ENCODE results near the gene SARM1.
"Not testable (repeated sequence)": the region's sequence is repeated elsewhere in the genome, so short reads cannot be mapped to it uniquely, and the experiment has no call there.

The SARM1 gene

GRCh38 chr17:28397275-28397674 lies 25.8 kb downstream of the SARM1 start:
- no peak for DNase-seq

DNA sequence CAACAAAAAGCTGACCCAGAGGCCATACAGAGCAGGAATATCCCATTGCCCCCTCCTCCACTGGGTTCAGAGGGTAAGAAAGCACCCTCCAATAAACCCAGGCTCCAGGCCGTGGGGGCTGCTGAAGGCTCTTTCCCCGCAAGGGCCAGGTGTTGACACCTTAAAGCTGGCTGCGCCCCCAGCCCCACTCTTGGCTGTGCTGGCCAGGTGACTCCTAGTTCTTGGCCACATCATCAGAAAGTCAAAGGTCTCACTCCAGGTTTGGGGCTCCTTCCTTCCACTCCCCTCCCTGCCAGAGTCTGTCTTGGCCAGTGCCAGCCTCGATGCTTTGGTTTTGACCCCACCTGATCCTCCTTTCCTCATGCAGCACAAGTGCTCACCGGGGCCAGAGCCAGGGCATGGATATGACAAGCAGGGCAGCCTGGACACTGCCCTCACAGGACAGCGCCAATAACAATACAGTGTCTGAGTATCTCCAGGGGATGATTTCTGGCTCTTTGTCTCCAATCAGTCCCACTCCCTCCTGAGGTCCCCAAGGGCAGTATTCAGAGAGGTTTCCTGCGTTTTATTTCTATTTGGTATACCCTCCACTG lies 26.3 kb downstream of the SARM1 start:
- no peak for DNase-seq

DNA sequence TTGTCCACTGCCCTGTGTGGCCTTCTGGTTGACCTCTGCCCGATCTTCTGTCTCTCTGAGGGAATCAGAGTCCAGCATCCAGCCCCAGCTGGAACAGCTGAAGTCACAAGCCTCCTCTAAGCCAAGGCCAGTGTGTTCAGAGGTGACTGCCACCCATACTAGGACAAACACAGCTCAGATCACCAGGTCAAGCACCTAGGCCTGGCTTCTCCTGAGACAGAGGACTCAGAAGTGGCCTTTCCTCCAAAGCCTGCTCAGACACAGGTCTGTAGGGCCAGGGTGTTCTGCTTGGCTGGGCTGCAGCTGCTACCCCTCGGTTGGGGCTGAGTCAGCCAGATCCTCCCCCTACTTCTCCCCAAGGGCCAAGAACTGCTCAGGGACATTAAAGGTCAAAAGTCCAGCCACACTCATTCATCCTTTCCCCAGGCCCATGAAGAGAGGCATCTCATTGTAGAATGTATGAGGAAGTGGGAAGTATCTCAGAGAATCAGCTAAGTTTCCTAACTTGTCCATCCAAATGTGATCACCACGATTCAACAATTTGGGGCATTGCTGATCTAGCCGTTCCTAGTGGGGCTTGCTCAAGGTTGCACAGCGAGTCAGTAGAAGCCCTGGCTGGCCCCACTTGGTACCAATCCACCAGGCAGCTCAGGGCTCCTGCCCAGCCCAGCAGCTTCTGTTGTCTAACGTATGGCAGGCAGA lies 26.9 kb downstream of the SARM1 start:
- no peak for DNase-seq

DNA sequence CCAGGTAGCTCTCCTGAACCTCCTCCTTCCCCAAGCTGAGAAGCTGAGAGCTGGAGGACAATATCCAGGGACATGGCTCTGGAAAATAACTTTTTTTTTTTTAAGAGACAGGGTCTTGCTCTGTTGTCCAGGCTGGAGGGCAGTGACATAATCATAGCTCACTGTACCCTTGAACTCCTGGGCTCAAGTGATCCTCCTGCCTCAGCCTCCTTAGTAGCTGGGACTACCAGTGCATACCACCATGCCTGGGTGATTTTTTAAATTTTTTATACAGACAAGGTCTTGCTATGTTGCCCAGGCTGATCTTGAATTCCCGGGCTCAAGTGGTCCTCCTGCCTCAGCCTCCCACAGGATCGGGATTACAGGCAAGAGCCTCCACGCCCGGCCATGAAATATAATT lies 28.3 kb downstream of the SARM1 start:
- DNase-seq = no peak

- no peak for DNase-seq
Observed at GRCh38 chr17:28402224-28402630, 30.7 kb downstream of the SARM1 start.

DNA sequence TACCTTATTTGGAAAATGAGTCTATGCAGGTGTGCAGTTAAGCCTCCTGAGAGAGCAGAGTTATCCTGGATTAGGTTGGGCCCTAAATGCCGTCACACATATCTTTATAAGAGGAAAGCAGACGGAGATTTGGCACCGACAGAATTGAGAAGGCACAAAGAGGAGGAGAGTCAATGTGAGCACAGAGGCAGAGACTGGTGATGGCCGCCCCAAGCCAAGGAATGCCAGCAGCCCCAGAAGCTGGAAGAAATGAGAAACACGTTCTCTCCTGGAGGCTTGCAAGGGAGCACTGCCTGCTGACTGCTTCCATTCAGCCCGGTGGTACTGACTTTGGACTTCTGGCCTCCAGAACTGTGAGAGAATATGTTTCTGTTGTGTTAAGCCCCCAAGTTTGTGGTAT lies 31.4 kb downstream of the SARM1 start:
- no peak for DNase-seq

DNA sequence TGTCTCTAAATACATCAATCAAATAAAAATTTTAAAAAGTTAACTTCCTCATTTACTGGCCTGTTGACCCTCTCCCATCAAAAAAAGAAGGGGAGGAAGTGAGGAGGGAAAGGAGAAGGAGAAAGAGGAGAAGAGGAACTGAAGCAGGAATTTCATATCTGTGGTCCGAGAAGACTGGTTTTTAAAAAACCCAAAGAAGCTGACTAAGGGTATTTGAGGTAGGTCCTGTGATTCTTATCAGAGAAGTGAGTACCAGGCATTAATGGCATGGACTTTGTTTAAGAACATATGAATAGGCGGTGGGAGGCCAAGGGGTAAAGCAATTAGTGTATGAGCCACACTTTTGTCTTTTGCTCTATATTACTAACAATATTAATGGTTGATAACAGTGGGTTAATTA lies 32.5 kb downstream of the SARM1 start:
- no peak for DNase-seq

DNA sequence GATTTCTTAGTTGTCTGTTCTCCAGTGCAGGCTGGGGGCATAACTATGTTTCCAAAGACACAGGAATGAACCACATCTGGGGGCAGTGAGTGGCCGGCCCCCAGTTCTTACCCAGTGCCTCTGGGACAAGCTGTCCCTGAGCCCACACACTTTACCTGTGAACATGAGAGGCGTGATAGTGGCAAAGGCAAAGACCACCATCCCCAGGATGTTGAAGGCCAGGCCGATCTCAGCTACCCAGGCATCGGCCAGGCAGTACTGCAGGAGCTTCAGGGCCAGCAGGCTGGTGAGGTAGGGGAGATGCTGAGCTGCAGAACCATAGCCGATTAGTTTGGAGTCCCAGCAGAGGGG lies 32.9 kb downstream of the SARM1 start:
- no peak for DNase-seq

GRCh38 chr17:28404812-28405570 lies 33.5 kb downstream of the SARM1 start:
- DNase-seq = no peak

GRCh38 chr17:28405632-28406472 lies 34.4 kb downstream of the SARM1 start, which contains the start of gene SLC46A1:
Gene SLC46A1 (minus strand): TSS chr17:28406212. CDS start chr17:28406114, 98 bp downstream.
- DNase-seq = peak; percentile 18

- no peak for DNase-seq
Observed at GRCh38 chr17:28406473-28406814, 35.0 kb downstream of the SARM1 start.

DNA sequence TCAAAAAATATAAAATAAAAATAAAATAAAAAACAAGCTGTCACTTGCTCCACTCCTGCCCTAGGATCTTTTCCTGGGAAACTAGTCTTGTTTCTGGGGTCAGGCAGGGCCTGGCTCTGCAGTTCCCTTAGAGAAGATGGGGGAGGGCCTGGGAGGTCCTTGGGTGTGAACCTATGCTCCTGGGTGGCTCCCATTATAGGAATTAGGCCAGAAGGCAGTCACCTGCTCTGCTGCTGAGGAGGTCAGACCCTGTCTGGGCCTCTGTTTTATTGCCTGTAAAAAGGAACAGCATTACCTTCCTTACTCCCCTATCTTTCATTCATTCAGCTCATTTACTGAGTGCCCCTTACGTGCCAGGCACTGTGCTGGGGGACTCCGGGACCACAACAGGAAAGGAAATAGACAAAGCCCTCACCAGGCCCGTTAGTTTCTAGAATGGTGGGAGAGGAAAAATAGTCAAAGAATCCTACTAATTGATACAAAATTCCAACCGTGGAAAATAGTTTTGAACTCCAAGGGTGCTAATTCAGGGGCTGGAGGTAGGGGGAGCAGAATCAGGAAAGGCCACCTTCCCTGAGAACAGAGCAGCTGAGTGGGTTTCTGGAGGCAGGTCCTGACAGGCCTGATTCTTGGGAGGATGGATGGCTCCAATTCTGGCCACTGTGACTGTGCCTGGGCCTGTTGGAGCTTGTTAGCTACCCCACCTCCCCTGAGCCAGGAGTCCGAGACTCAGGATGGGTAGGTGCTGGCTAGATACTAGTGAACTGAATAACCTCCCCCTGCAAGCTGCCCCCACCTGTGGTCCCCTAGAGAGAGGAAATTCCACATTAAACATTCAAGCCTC lies 35.9 kb downstream of the SARM1 start:
- no peak for DNase-seq

DNA sequence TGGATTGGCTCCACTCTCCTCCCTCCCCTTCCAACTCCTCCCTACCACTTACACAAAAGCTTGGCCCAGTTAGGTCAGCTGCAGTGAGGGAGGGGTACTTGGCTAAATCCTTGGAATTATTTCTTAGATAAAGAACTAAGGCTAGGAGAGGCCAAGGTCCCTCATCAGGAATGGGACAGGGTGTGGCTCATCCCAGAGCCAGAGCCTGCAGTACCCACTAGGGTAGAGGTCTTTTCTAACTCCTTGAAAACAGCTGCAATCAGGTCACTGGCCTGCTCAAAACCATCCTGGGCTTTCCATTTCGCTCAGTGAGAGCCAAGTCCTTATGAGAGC lies 36.4 kb downstream of the SARM1 start:
- DNase-seq = no peak

DNA sequence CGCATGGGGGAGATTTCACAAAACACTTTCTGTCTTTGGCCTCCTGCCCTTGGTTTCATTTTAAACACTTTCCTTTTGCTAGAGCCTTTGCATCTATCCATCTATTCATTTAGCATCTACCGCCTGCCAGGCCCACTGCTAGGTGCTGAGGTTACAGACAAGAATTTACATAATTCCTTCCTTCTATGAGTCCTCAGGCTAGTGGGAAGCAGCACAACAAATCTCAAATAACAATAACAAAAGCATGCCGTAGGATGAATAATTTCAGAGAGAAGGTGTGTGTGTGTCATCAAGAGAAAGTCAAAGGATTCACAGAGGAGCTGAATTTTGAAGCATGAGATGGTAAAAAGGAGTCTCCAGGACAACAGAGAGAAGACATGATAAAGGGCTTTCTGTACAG lies 40.6 kb downstream of the SARM1 start:
- no peak for DNase-seq

DNA sequence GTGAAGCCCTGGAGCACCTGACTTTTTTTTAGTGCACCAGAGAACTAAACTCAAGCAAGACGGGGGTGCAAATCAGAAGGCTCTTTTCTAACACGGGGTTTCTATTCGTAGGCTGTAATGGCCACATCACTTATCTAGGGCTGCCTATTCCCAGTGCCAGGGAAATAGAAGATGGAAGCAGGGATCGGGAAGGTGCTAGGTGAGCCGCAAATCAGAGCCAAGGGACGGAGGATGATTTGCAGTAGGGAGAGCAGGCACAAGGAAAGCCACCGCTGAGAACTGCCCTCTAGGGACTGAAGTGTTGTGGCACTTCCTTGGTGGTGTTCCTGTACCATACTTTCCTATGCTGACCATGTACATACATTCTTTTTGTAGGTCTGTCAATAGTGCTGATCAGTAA lies 42.3 kb downstream of the SARM1 start:
- no peak for DNase-seq

DNA sequence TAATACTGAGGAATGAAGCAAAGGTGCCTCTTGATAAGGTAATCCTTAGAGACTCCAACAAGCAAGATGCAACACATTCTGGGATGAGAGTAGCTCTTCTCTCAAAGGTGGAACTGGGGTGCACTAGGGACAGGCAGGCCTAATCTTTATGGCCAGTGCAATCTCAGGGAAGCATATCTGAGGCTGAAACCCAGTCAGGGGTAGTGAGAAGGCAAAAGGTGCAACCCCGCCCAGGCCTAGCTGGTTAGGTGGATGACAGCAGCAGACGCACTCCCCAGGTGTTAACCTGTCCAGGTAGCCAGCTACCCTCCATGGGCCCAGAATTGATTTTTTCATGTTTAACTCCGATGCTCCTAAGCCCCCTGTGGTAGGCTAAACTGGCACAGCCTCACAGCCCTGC lies 44.4 kb downstream of the SARM1 start:
- no peak for DNase-seq

DNA sequence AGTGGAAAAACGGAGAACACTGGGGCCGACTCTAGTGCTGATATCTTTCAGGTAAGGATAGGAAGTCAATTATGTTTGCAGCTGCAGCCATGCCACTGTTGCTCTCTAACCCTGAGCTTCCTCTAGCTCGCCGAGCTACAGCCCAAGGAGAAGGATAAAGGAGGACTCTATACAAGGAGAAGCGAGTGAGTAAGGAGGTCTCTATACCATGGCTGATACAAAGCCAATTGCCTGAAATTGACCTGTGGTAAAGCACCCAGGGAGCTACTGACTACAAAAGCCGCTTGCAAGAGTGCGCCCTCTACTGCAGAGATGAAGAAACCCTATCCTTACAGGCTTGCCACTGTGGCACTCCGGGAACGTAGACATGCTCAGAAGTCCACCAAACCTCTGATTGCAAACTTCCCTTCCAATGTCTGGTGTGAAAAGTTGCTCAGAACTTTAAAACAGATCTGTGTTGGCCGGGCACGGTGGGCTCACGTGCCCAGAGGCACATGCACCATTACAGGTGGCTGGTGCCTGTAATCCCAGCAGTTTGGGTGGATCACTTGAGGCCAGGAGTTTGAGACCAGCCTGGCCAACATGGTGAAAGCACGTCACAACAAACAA lies 45.3 kb downstream of the SARM1 start:
- DNase-seq = peak; percentile 52

GRCh38 chr17:28421787-28422305 lies 50.4 kb downstream of the SARM1 start:
- no peak for DNase-seq

DNA sequence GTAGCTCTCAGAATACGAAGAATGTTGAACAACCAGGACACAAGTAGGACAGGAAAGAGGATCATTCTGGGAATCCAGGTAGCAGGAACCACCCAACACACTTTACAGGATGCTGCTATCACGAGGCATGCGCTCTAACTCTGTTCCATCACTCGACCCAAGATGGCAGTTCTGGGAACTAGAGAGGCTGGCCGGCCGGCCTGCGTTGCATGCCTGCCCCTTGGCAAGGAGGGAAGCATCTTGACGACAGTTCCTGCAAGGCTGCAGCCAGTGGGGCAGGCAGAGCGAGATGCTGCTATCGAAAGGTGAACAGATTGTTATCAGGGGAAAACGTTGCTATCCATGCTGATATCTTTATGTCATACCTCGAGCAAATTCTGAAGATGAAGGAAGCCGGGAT lies 53.7 kb downstream of the SARM1 start:
- DNase-seq = no peak

DNA sequence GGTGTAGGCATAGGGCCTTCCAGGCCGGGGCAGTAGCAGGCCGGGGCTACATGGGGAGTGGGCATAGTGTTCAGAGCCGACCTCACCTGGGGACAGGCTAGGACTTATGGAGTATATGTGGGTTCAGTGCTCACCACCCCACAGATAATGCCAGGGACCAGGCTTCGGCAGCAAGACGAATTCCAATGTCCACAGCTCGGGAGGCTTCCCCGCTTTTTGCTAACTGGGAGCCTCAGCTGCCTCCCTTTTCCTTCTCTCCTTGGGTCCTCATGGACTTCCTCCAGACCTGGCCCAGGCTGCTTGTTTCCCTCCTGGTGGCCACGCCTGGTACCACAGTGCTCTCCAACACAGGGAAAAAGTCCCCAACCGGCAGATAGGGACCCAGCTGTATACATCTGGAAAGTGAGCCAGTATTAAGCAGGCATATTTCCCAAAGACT lies 54.6 kb downstream of the SARM1 start:
- no peak for DNase-seq

DNA sequence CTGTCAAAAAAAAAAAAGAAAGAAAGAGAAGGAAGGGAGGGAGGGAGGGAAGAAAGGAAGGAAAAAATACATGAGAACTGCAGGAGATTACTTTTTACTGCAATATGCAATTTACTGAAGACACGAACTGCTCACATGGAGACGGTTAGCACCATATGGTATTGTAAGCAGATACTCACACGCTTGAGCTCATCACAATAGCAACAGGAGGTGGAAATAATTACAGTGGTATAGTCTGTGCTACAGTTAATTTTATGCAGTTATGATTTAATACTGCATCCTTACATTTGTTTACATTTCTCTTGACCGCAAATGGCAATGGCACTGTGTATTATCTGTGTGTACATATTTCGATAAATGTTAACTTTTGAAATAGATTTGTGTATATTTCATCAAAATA lies 55.9 kb downstream of the SARM1 start:
- no peak for DNase-seq

DNA sequence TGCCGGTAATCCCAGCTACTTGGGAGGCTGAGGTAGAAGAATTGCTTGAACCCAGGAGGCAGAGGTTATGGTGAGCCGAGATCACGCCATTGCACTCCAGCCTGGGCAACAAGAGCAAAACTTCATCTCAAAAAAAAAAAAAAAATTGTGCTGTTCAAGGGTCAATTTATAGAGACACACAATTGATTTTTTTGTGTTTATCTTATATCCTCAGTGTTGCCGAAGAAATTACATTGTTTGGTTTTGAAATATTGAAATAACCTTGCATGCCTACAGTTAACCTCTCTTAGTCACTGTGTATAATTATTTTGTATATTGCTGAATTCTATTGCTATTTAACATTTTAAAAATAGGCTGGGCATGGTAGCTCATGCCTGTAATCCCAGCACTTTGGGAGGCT lies 56.5 kb downstream of the SARM1 start:
- not testable (repeated sequence) for DNase-seq

All from fibroblast of skin of scalp (primary cell).